ENCODE data around the gene FAM200B. TPM values are rescaled to one million over a fixed set of nuclear protein-coding genes. Genes with fewer than 3 reads are reported as not detected.
A peak's percentile ranks its signal among the peaks of the same experiment; 100 is the strongest.

Gene FAM200B
- total RNA-seq, 1 donor from 2014 or later = 29.3 TPM

GRCh38 chr4:15691346-15692135 lies 9.9 kb downstream of the FAM200B start:
- H3K4me3 ChIP-seq = no peak overlapping the region
- no peaks in the 10 kb centered on the region for H3K27me3 ChIP-seq
- ATAC-seq = peak; percentile 28
- peak overlapping the region; percentile 30 for H3K27ac ChIP-seq
- H3K9me3 ChIP-seq = no peaks in the 10 kb centered on the region
- no peak for DNase-seq
- H3K36me3 ChIP-seq = peaks cover 28% of the 10 kb centered on the region
- H3K4me1 ChIP-seq = peaks cover 9% of the 10 kb centered on the region
- intact Hi-C loops (cut with DNase I) = no loop called here
- TF ChIP-seq CTCF (IDR thresholded peaks at IDR 0.05) = no peak

DNA sequence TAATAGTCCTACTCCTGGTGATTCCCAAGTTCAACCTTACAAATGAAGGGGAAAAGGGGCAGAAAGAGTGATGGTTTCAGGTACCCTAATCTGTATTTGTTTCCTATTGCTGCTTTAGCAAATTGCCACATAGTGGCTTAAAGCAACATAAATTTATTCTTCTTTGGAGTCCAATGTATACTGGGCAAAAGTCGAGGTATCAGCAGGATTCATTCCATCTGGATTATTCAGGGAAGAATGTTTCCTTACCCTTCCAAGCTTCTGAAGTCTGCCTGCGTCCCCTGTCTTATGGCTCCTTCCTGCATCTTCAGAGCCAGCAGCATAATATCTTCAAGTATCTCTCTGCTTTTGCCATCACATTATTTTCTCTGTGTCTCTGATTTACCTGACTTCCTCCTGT lies 11.0 kb downstream of the FAM200B start:
- Histone ChIP-seq H3K27ac (no peak overlapping the region), H3K27me3 (no peaks in the 10 kb centered on the region), H3K36me3 (peaks cover 21% of the 10 kb centered on the region), H3K9me3 (no peaks in the 10 kb centered on the region), H3K4me1 (peaks cover 9% of the 10 kb centered on the region), H3K4me3 (no peak overlapping the region)
- TF ChIP-seq CTCF (IDR thresholded peaks at IDR 0.05) = no peak
- ATAC-seq (no peak), DNase-seq (no peak)
- intact Hi-C loops (cut with DNase I) = no loop called here

DNA sequence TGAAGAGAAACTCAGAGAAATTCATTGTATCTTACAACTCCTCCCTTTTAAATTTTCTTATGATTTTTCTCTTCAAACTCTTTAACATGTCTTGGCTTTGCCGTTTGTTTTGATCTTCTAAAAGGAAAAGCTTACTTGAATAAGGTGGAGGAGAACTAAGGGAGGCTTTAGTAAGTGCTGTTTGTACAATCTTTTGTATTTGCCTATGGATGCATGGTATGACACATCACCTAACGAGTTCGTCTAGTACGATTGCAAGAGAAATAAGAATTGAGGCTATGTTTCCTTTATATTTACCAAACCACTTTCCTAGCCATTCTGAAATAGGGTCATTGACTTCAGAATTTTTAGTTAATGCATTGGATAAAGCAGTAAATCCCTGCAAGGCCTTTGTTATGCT lies 12.8 kb downstream of the FAM200B start:
- no peak for ATAC-seq
- Histone ChIP-seq H3K4me1 (peaks cover 9% of the 10 kb centered on the region), H3K9me3 (no peaks in the 10 kb centered on the region), H3K36me3 (peaks cover 4% of the 10 kb centered on the region), H3K27ac (no peak overlapping the region), H3K4me3 (no peak overlapping the region), H3K27me3 (no peaks in the 10 kb centered on the region)
- intact Hi-C loops (cut with DNase I) = no loop called here
- no peak for DNase-seq
- TF ChIP-seq CTCF (IDR thresholded peaks at IDR 0.05) = no peak

- ATAC-seq = no peak
- H3K9me3 ChIP-seq = no peaks in the 10 kb centered on the region
Measured at GRCh38 chr4:15695240-15695699, 13.6 kb downstream of the FAM200B start.

GRCh38 chr4:15695729-15696128 lies 14.1 kb downstream of the FAM200B start:
- Histone ChIP-seq H3K4me3 (no peak overlapping the region), H3K9me3 (no peaks in the 10 kb centered on the region), H3K36me3 (no peaks in the 10 kb centered on the region), H3K27me3 (no peaks in the 10 kb centered on the region), H3K27ac (no peak overlapping the region), H3K4me1 (peaks cover under 1% of the 10 kb centered on the region)
- no peak for TF ChIP-seq CTCF (IDR thresholded peaks at IDR 0.05)
- ATAC-seq (no peak), DNase-seq (no peak)
- intact Hi-C loops (cut with DNase I) = no loop called here

More at GRCh38 chr4:15695240-15695699, 13.6 kb downstream of the FAM200B start:
- H3K4me3 ChIP-seq = no peak overlapping the region
- H3K4me1 ChIP-seq = peaks cover 5% of the 10 kb centered on the region
- H3K27me3 ChIP-seq = no peaks in the 10 kb centered on the region
- H3K36me3 ChIP-seq = no peaks in the 10 kb centered on the region
- DNase-seq = no peak
- no peak for TF ChIP-seq CTCF (IDR thresholded peaks at IDR 0.05)
- intact Hi-C loops (cut with DNase I) = no loop called here
- no peak overlapping the region for H3K27ac ChIP-seq
